GM12875 (cell line): ENCODE results near the gene HAS3.

Source experiments
- H3K4me3 ChIP-seq: one replicate; pipeline ENCODE4 v1.5.1; 2011; ENCODE audit warnings: low read depth, low read length, control low read depth
- TF ChIP-seq, protein P1 (sequence below): IDR thresholded peaks from 2 replicates; pipeline ENCODE4 v1.5.1; 2011; ENCODE audit warnings: low read depth, mild to moderate bottlenecking, control low read depth, inconsistent platforms, low read length, moderate library complexity, borderline replicate concordance; ENCODE audit not compliant: insufficient read depth

The HAS3 gene

DNA sequence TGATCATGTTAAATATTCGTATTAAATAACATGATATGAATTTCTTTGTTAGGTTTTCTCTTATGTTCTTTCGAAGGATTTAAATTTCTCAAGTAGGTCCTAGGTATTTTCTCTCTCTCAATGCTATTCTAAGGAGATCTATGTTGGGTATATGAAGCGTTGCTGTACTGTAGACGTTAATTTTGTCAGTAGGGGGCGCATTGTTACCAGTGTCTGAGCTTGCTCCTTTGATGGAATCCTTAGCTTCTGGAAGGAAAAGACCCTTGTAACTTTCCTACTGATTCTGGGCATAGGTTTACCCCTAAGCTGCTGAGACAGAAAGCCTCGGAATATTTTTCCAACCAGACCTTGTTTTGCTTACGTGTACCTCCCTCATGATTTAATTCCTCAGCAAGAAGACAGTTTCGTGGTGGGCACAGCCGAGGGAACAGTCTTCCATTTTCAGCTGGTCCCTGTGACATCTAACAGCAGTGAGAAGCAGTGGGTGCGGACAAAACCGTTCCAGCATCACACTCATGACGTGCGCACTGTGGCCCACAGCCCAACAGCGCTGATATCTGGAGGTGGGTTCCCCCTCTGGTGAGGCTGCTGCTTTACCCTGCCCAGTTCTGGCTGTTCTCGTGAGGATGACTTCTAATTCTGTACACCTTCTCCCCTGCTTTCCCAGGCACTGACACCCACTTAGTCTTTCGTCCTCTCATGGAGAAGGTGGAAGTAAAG lies 44.9 kb downstream of the HAS3 start:
- TF ChIP-seq, protein P1, sequence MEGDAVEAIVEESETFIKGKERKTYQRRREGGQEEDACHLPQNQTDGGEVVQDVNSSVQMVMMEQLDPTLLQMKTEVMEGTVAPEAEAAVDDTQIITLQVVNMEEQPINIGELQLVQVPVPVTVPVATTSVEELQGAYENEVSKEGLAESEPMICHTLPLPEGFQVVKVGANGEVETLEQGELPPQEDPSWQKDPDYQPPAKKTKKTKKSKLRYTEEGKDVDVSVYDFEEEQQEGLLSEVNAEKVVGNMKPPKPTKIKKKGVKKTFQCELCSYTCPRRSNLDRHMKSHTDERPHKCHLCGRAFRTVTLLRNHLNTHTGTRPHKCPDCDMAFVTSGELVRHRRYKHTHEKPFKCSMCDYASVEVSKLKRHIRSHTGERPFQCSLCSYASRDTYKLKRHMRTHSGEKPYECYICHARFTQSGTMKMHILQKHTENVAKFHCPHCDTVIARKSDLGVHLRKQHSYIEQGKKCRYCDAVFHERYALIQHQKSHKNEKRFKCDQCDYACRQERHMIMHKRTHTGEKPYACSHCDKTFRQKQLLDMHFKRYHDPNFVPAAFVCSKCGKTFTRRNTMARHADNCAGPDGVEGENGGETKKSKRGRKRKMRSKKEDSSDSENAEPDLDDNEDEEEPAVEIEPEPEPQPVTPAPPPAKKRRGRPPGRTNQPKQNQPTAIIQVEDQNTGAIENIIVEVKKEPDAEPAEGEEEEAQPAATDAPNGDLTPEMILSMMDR: peak; percentile 55; the same call in 1 of the 2 replicates
- no peak overlapping the region for H3K4me3 ChIP-seq

DNA sequence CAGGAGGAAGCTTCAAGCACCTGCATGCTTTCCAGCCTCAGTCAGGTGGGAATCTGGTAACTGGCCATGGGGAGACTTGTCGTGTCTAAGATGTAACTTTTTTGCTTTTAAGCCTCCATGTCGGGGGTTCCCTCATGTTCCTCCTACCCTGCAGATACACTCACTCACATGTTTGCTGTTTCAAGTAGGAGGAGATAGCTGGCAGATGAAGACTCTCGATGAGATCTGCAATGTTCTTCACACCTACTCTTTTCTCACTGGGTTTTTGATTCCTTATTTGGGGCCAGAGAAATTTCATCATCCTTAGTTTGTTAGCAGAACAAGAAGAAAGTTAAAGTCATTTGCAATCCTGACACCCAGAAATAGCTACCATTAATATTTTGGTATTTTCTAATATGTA lies 51.7 kb downstream of the HAS3 start:
- no peak overlapping the region for H3K4me3 ChIP-seq
- TF ChIP-seq, protein P1: no peak

DNA sequence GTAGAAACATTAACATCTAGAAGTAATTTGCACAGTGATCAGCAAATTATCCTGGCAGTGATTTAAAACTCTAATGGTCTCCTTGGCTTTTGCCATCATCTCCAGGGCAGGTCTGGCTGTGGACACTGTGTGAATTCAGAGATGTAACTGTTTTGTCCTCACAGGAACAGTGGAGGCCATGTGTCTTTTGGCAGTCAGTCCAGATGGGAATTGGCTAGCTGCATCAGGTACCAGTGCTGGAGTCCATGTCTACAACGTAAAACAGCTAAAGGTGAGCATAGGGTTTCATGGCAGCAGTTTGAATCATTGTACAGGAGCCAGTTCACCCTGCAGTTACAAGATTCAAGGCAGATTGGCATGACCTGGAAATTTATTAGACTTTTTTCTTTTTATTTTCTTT lies 54.7 kb downstream of the HAS3 start:
- no peak overlapping the region for H3K4me3 ChIP-seq
- TF ChIP-seq, protein P1: no peak

DNA sequence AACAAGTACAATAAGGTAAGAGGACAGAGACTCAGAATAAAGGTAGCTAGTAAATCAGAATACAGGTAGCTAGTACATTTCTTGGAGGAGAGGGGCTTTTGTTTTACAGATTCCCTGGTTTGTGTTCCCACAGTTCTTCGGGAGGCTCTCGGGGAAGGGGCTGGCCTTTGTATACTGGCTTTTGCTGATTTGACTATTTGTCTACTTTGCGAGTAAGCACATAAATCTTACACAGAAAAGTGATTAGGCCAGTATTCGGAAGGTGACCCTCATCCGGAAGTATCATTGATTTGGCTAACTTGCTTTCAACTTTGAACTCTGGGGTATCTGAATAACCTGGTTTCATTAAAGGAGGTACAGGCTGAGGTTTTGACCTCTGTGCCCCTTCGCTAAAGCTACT lies 60.1 kb downstream of the HAS3 start:
- TF ChIP-seq, protein P1: no peak
- no peak overlapping the region for H3K4me3 ChIP-seq

DNA sequence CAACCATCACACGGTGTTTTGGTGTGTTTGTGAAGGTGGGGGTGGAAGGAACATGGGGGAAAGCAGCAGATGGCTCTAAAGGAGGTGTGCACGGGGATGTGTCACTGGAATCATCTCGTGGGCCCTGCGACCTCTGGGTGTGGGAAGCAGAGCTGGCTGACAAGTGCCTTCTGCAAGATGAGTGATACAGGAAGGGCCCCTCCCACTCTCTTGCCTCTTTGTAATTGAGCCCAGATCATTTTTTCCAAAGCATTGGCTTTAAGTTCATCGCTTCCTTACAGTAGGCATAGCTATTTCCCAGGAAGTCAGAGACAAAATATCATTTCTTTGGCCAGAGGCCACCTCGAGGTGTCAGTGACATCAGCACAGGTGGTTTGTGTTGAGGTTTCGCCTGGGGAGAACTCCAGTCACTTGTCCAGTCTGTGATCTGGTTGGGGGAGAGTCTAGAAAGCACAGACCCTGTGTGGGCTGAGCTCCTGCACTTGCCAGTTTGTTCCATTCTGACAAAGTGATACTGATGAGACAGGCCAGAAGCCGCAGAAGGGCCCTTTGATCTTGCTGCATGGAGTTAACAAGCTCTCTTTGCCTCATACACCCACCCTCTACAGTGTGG lies 60.9 kb downstream of the HAS3 start:
- H3K4me3 ChIP-seq: no peak overlapping the region
- TF ChIP-seq, protein P1: no peak

DNA sequence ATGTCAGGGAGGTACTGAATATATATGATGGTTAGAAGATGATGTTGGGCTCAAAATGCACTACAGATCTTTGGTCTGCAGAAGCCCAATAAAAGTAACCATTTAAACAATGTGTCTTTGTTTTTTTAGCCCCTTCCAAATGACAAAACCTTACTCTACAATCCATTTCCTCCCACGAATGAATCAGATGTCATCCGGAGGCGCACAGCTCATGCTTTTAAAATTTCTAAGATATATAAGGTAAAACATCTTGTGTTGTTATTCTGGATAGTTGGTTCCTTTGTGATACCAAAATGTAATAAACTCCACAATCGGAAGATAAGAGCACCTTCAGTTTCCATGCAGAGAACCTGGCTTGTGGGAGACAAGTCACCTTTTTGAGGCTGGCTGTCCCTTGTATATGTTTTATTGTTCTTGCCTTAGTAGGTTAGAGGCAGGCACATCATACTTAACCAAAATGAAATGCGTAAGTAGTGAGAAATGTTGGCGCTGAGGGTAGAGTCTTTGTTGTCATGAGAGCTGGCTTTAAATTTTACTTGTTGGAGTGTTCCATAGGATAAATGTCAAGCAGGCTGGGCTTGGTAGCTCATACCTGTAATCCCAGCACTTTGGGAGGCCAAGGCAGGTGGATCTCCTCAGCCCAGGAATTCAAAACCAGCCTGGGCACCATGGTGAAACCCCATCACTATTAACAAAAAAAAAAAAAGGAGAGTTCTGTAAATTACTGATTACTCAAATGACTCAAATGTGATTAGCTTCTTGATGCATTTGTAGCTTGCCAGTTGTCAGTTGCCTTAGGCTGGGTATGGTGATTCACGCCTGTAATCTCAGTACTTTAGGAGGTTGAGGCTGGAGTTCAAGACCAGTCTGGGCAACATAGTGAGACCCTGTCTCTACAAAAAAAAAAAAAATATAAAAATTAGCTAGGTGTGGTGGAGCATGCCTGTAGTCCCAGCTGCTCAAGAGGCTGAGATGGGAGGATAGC lies 61.8 kb downstream of the HAS3 start:
- H3K4me3 ChIP-seq: no peak overlapping the region
- TF ChIP-seq, protein P1: no peak
